H1 (cell line): ENCODE measurements around the gene C1orf52. TPM values are rescaled to one million over a fixed set of nuclear protein-coding genes. Genes with fewer than 3 reads are reported as not detected.

ENCODE experiments used
- CTCF ChIA-PET: fragments of 300-600 bp; sonication (Branson Sonifier 250); formaldehyde crosslinking; loops from one replicate; lab custom pipeline; 2021; ENCODE audit not compliant: partially characterized antibody; lab: Charles Lee
- POLR2A ChIA-PET: fragments of 300-600 bp; sonication (Branson Sonifier 250); formaldehyde crosslinking; loops from one replicate; lab custom pipeline; 2021; ENCODE audit warnings: inconsistent platforms; ENCODE audit not compliant: partially characterized antibody; lab: Charles Lee
- DNase-seq, 2 experiments: peaks; one replicate each; pipeline versions ENCODE4 v3.0.0 to v3.0.0-alpha.2; 2010 to 2022; ENCODE audit warnings: low spot score in 2 of 2, low read depth in 1 of 2, mixed read lengths in 1 of 2
- FAIRE-seq: peaks from 2 replicates; lab custom pipeline; 2011; peaks lifted over from hg19 to GRCh38; lab: Jason Lieb, UNC
- H2AFZ ChIP-seq: 2 replicates; pipeline ENCODE4 v1.8.1; 2012; ENCODE audit warnings: low read length, inconsistent platforms
- H2AK5ac ChIP-seq: 2 replicates; pipeline ENCODE4 v1.6.1; 2013; ENCODE audit warnings: low read depth, low read length
- H2BK120ac ChIP-seq: replicated peaks from 2 replicates; pipeline ENCODE3; 2013; ENCODE audit warnings: low read depth, low read length, inconsistent platforms
- H2BK12ac ChIP-seq: 2 replicates; pipeline ENCODE4 v1.6.1; 2013; ENCODE audit warnings: low read depth, low read length
- H2BK15ac ChIP-seq: 2 replicates; pipeline ENCODE4 v1.6.1; 2013; ENCODE audit warnings: low read length
- H2BK20ac ChIP-seq: 2 replicates; pipeline ENCODE4 v1.6.1; 2013; ENCODE audit warnings: low read length
- H2BK5ac ChIP-seq: 2 replicates; pipeline ENCODE4 v1.6.1; 2013; ENCODE audit warnings: low read depth, low read length
- H3K14ac ChIP-seq: 2 replicates; pipeline ENCODE4 v1.6.1; 2013; ENCODE audit warnings: inconsistent platforms; ENCODE audit not compliant: insufficient read length
- H3K18ac ChIP-seq: 2 replicates; pipeline ENCODE4 v1.6.1; 2013; ENCODE audit warnings: low read length; ENCODE audit errors: extremely low read depth
- H3K23ac ChIP-seq: 2 replicates; pipeline ENCODE4 v1.6.1; 2013; ENCODE audit warnings: inconsistent platforms; ENCODE audit not compliant: insufficient read length
- H3K23me2 ChIP-seq: 2 replicates; pipeline ENCODE4 v1.6.1; 2013; ENCODE audit warnings: low read depth, low read length
- H3K27ac ChIP-seq: 2 replicates; pipeline ENCODE4 v1.6.1; 2011; ENCODE audit warnings: low read depth, low read length, inconsistent platforms
- H3K27me3 ChIP-seq, 4 experiments: replicated peaks in 1 of 4; 1 replicate in 1 of 4; 2 replicates in 3 of 4; pipeline versions ENCODE4 v1.6.1 to v1.8.1; 2011 to 2013; ENCODE audit warnings: low read length in 3 of 4, mild to moderate bottlenecking in 3 of 4, inconsistent platforms in 2 of 4, mixed read lengths in 2 of 4, moderate library complexity in 1 of 4; ENCODE audit not compliant: control insufficient read depth in 3 of 4, insufficient read depth in 3 of 4; ENCODE audit errors: extremely low read depth in 1 of 4
- H3K36me3 ChIP-seq, 4 experiments: 2 replicates each; pipeline versions ENCODE4 v1.6.1 to v1.8.1; 2011 to 2013; ENCODE audit warnings: mild to moderate bottlenecking in 4 of 4, low read length in 3 of 4, moderate library complexity in 2 of 4, control low read depth in 1 of 4, inconsistent platforms in 1 of 4; ENCODE audit not compliant: insufficient read depth in 4 of 4, control insufficient read depth in 2 of 4
- H3K4ac ChIP-seq: replicated peaks from 2 replicates; pipeline ENCODE3; 2013; ENCODE audit warnings: low read length, low read depth, mixed read lengths, inconsistent platforms; ENCODE audit not compliant: insufficient read length
- H3K4me1 ChIP-seq, 4 experiments: replicated peaks in 1 of 4; 1 replicate in 1 of 4; 2 replicates in 3 of 4; pipeline versions ENCODE4 v1.6.1 to v1.8.1; 2011 to 2013; ENCODE audit warnings: low read length in 3 of 4, inconsistent platforms in 2 of 4, mixed read lengths in 1 of 4; ENCODE audit not compliant: insufficient read depth in 4 of 4, control insufficient read depth in 3 of 4
- H3K4me2 ChIP-seq, 2 experiments: 2 replicates each; pipeline versions ENCODE4 v1.6.1 to v1.8.1; 2011 to 2013; ENCODE audit warnings: low read depth in 2 of 2, low read length in 2 of 2, control low read depth in 1 of 2, inconsistent platforms in 1 of 2, mild to moderate bottlenecking in 1 of 2; ENCODE audit not compliant: insufficient read depth in 1 of 2
- H3K4me3 ChIP-seq, 4 experiments: fragments of 200-600, 300-600 bp in 1 of 4; sonication (generic), shearing (Covaris generic), sonication (Bioruptor Twin) in 1 of 4; 2 replicates each; pipeline versions ENCODE4 v1.5.1 to v1.8.1; 2011 to 2016; ENCODE audit warnings: low read length in 4 of 4, low read depth in 3 of 4, control low read depth in 2 of 4, inconsistent platforms in 2 of 4, mild to moderate bottlenecking in 2 of 4, mixed read lengths in 1 of 4, moderate library complexity in 1 of 4; ENCODE audit not compliant: insufficient read depth in 2 of 4; ENCODE audit errors: extremely low read depth in 1 of 4
- H3K56ac ChIP-seq: replicated peaks from 2 replicates; pipeline ENCODE3; 2013; ENCODE audit warnings: low read depth, mild to moderate bottlenecking, mixed read lengths, low read length, inconsistent platforms; ENCODE audit not compliant: insufficient read length
- H3K79me1 ChIP-seq: 2 replicates; pipeline ENCODE4 v1.6.1; 2013; ENCODE audit warnings: low read depth, low read length, control low read depth
- H3K79me2 ChIP-seq, 2 experiments: 2 replicates each; pipeline versions ENCODE4 v1.6.1 to v1.8.1; 2012 to 2013; ENCODE audit warnings: low read length in 2 of 2, mild to moderate bottlenecking in 2 of 2, inconsistent platforms in 1 of 2; ENCODE audit not compliant: insufficient read depth in 2 of 2, control insufficient read depth in 1 of 2
- H3K9ac ChIP-seq, 4 experiments: replicated peaks in 1 of 4; 1 replicate in 1 of 4; 2 replicates in 3 of 4; pipeline versions ENCODE4 v1.6.1 to v1.8.1; 2011 to 2013; ENCODE audit warnings: low read depth in 3 of 4, low read length in 3 of 4, control low read depth in 2 of 4, mild to moderate bottlenecking in 2 of 4, moderate library complexity in 2 of 4, inconsistent platforms in 1 of 4; ENCODE audit errors: extremely low read depth in 1 of 4
- H3K9me3 ChIP-seq, 2 experiments: 2 replicates each; pipeline versions ENCODE4 v1.6.1 to v1.8.1; 2012 to 2013; ENCODE audit warnings: mild to moderate bottlenecking in 2 of 2, moderate library complexity in 2 of 2, control low read depth in 1 of 2, inconsistent platforms in 1 of 2, low read depth in 1 of 2, low read length in 1 of 2, mixed read lengths in 1 of 2; ENCODE audit not compliant: insufficient read depth in 2 of 2
- H4K20me1 ChIP-seq, 2 experiments: replicated peaks in 1 of 2; 2 replicates each; pipeline versions ENCODE3 to v1.8.1; 2011 to 2013; ENCODE audit warnings: inconsistent platforms in 2 of 2, low read length in 2 of 2, mild to moderate bottlenecking in 1 of 2; ENCODE audit not compliant: insufficient read depth in 2 of 2, control insufficient read depth in 1 of 2
- H4K5ac ChIP-seq: 2 replicates; pipeline ENCODE4 v1.6.1; 2013; ENCODE audit warnings: low read length, low read depth, mixed read lengths, inconsistent platforms; ENCODE audit not compliant: insufficient read length
- H4K8ac ChIP-seq: 2 replicates; pipeline ENCODE4 v1.8.0; 2013; ENCODE audit warnings: mild to moderate bottlenecking, moderate library complexity, low read length, inconsistent platforms; ENCODE audit not compliant: insufficient read depth; ENCODE audit errors: extremely low read depth
- H4K91ac ChIP-seq: replicated peaks from 2 replicates; pipeline ENCODE3; 2013; ENCODE audit warnings: low read length, mixed read lengths, inconsistent platforms; ENCODE audit not compliant: insufficient read length
- CBX8 ChIP-seq: fragments of 300-800, 300-1000 bp; sonication (generic); IDR thresholded peaks from 2 replicates; pipeline ENCODE4 v1.7.1; 2016; ENCODE audit warnings: low read depth, low read length, borderline replicate concordance
- EGR1 ChIP-seq: IDR thresholded peaks from 2 replicates; pipeline ENCODE4 v1.6.1; 2011; ENCODE audit warnings: low read depth, low read length, borderline replicate concordance
- EP300 ChIP-seq, 2 experiments: IDR thresholded peaks; 1 replicate in 1 of 2; 2 replicates in 1 of 2; pipeline ENCODE4 v1.6.1; 2011 to 2012; ENCODE audit warnings: low read depth in 2 of 2, low read length in 2 of 2, mild to moderate bottlenecking in 2 of 2, borderline replicate concordance in 1 of 2, inconsistent platforms in 1 of 2, moderate library complexity in 1 of 2
- EZH2 ChIP-seq: fragments of 200-600 bp; sonication (generic); IDR thresholded peaks from 2 replicates; pipeline ENCODE4 v1.7.1; 2012; ENCODE audit warnings: low read depth, mild to moderate bottlenecking, moderate library complexity, low read length, inconsistent platforms; ENCODE audit not compliant: severe bottlenecking
- KDM4A ChIP-seq: IDR thresholded peaks from one replicate; pipeline ENCODE4 v1.7.1; 2012; ENCODE audit warnings: low read depth, mild to moderate bottlenecking, moderate library complexity, low read length, inconsistent platforms; ENCODE audit not compliant: severe bottlenecking
- KDM5A ChIP-seq: fragments of 200-600 bp; IDR thresholded peaks from 2 replicates; pipeline ENCODE4 v1.7.1; 2012; ENCODE audit warnings: mild to moderate bottlenecking, low read length, inconsistent platforms, mixed read lengths
- NRF1 ChIP-seq: IDR thresholded peaks from 2 replicates; pipeline ENCODE4 v1.6.1; 2011; ENCODE audit warnings: mild to moderate bottlenecking, low read depth, low read length, improper control_type of control experiment
- PHF8 ChIP-seq: fragments of 200-600 bp; sonication (generic); conservative IDR thresholded peaks from 2 replicates; pipeline ENCODE4 v1.7.1; 2012; ENCODE audit warnings: low read depth, mild to moderate bottlenecking, inconsistent platforms, low read length, moderate library complexity
- POLR2AphosphoS5 ChIP-seq: IDR thresholded peaks from 2 replicates; pipeline ENCODE4 v1.6.1; 2011; ENCODE audit warnings: low read depth, low read length
- TBP ChIP-seq: IDR thresholded peaks from 2 replicates; pipeline ENCODE4 v1.6.1; 2011; ENCODE audit warnings: low read depth, low read length, improper control_type of control experiment
- WGBS, 2 experiments: shearing (Covaris generic) in 1 of 2; methylation state at CpG; one replicate each; pipeline versions ENCODE4 v1.1.6 to v1.1.7; 2013 to 2015; ENCODE audit warnings: low lambda C conversion rate in 2 of 2, mixed read lengths in 2 of 2, inconsistent platforms in 1 of 2, low coverage in 1 of 2, missing lambda C conversion rate in 1 of 2; ENCODE audit not compliant: insufficient replicate concordance in 2 of 2, insufficient coverage in 1 of 2, insufficient read length in 1 of 2; ENCODE audit errors: extremely low coverage in 1 of 2, missing lambda C conversion rate in 1 of 2; 5-methylcytosine and 5-hydroxymethylcytosine counted together
- polyA plus RNA-seq, 7 experiments: library from polyadenylated mRNA; depleted of rRNA in 3 of 7; stranded (reverse) in 5 of 7; unstranded in 2 of 7; fragments of >200 nt in 5 of 7; fragments of 200-250 nt in 2 of 7; gene quantifications; 1 replicate in 5 of 7; 2 replicates in 1 of 7; 4 replicates in 1 of 7; pipeline versions ENCODE4 v1.2.1 to v1.2.3, GENCODE V29; 2011 to 2013; ENCODE audit warnings: missing spikeins in 2 of 7, mixed read lengths in 2 of 7
- total RNA-seq: library from RNA; stranded (reverse); fragmentation: NEBNext Ultra II Directional; extraction: Animal tissue kit (Norgen Biotek cat#: 25700); gene quantifications from 2 replicates; pipeline ENCODE4 v1.2.1, GENCODE V29; 2021

Gene C1orf52
- total and polyA plus RNA-seq, 2 of the 8 experiments (the other 6 are each of a cell fraction or from before 2014, with no cell fraction given) = 29.2 to 39.1 TPM

- no peaks in the 10 kb centered on the region for H3K27me3 ChIP-seq
- peak within 1 kb of the TSS; percentile 76 for H2BK5ac ChIP-seq
- peak within 1 kb of the TSS; percentile 84 for H3K27ac ChIP-seq
- no peak within 1 kb of the TSS; the same call in 1 of the 2 replicates for H2AK5ac ChIP-seq
- H4K20me1 ChIP-seq = peaks cover 2% of the 10 kb centered on the region in 2 experiments
- 0 out of 2 replicates have a peak within 1 kb of the TSS, but pooled peaks have one; percentile 30 for H2BK12ac ChIP-seq
- peak; percentile 42 for FAIRE-seq
- H3K4me1 ChIP-seq = peaks cover 0 to 6% (median 0%) of the 10 kb centered on the region in 4 experiments; a peak in 1 of 7 replicates
- no peak within 1 kb of the TSS for H2BK15ac ChIP-seq
- H3K4me2 ChIP-seq = peak within 1 kb of the TSS; percentile 66 to 86
- CTCF ChIA-PET = interaction anchor here (0.9 to 9.5 kb wide), 5 partner anchors 9 to 331 kb away, joined by 3 to 65 read pairs (median 7); partner anchors contain the start of gene C1orf52
- peak within 1 kb of the TSS; percentile 24 for H2AFZ ChIP-seq
- H3K4me3 ChIP-seq = peak within 1 kb of the TSS; percentile 81 to 99 (median 91)
- H3K23me2 ChIP-seq = peaks cover 7% of the 10 kb centered on the region
- WGBS, 2 experiments = 1% methylated on average over 59 of the region's 78 CpGs; no CpG with 5 or more reads in 1 of the 2 experiments
- no peak within 1 kb of the TSS for H3K4ac ChIP-seq
- peak within 1 kb of the TSS; percentile 74; the same call in 1 of the 2 replicates for H4K8ac ChIP-seq
- H3K9me3 ChIP-seq = no peaks in the 10 kb centered on the region
- no peak within 1 kb of the TSS for H2BK20ac ChIP-seq
- H3K79me2 ChIP-seq = peaks cover 9 to 40% of the 10 kb centered on the region in 2 experiments
- DNase-seq = peak; percentile 96 to 98
- peaks cover 0 to 4% (median 0%) of the 10 kb centered on the region in 4 experiments; a peak in 2 of 8 replicates for H3K36me3 ChIP-seq
- peak within 1 kb of the TSS; percentile 38 for H4K5ac ChIP-seq
- H3K79me1 ChIP-seq = 0 out of 2 replicates have a peak, but pooled peaks cover 2% of the 10 kb centered on the region
- no peak within 1 kb of the TSS for H4K91ac ChIP-seq
- POLR2A ChIA-PET = interaction anchor here (0.6 to 2.1 kb wide), 10 partner anchors 8 to 1196 kb away, joined by 3 to 11 read pairs (median 4); partner anchors contain the start of genes C1orf52, CCN1 and SYDE2
- no peak within 1 kb of the TSS for H3K14ac ChIP-seq
- no peak within 1 kb of the TSS for H3K23ac ChIP-seq
- no peak within 1 kb of the TSS for H3K56ac ChIP-seq
- H2BK120ac ChIP-seq = no peak within 1 kb of the TSS
- peak within 1 kb of the TSS; percentile 67 to 90 (median 82) for H3K9ac ChIP-seq
- H3K18ac ChIP-seq = peak within 1 kb of the TSS; percentile 35; the same call in 1 of the 2 replicates
- TF ChIP-seq PHF8 = peak; percentile 92
- TF ChIP-seq EGR1 = peak; percentile 85; the same call in 1 of the 2 replicates
- peak; percentile 90 for TF ChIP-seq NRF1
- TF ChIP-seq EZH2 = no peak
- peak; percentile 80 for TF ChIP-seq POLR2AphosphoS5
- 0 out of 2 replicates have a peak, but pooled peaks have one; percentile 25 for TF ChIP-seq KDM5A
- TF ChIP-seq CBX8 = no peak
- peak; percentile 70 for TF ChIP-seq KDM4A
- TF ChIP-seq TBP = peak; percentile 70
- 0 out of 3 replicates have a peak, but pooled peaks of 1 of the 2 experiments have one; percentile 33 for TF ChIP-seq EP300 (IDR thresholded peaks at IDR 0.05; ENCODE audit: borderline replicate concordance in 1 of 2, low read depth in 2 of 2, low read length in 2 of 2)
Measured at GRCh38 chr1:85276215-85276977, 16.9 kb upstream of the C1orf52 start, which contains the start of gene BCL10. TSS of gene BCL10 (minus strand) at chr1:85276632. CDS start at chr1:85276352, 280 bp downstream.
